Ascending aorta (tissue), 2 donors: Measurements from ENCODE around the gene RAET1G. TPM values are rescaled to one million over a fixed set of nuclear protein-coding genes. Genes with fewer than 3 reads are reported as not detected.
"Not testable (repeated sequence)": the region's sequence is repeated elsewhere in the genome, so short reads cannot be mapped to it uniquely, and the experiment has no call there.

ENCODE experiments used
- DNase-seq, 2 donors: peaks; one replicate each; pipeline ENCODE4 v3.0.0-alpha.2; 2019; ENCODE audit warnings: low spot score in 2 of 2
- H3K27ac ChIP-seq, 2 donors: fragments of 200-600 bp; sonication (generic); one replicate each; pipeline ENCODE4 v1.5.1; 2016 to 2017; ENCODE audit warnings: mild to moderate bottlenecking in 1 of 2
- H3K27me3 ChIP-seq: fragments of 200-600 bp; sonication (generic); one replicate; pipeline ENCODE4 v1.5.1; 2017
- H3K36me3 ChIP-seq, 2 donors: fragments of 200-600 bp; sonication (generic); one replicate each; pipeline ENCODE4 v1.5.1; 2016
- H3K4me1 ChIP-seq, 2 donors: fragments of 200-600 bp; sonication (generic); one replicate each; pipeline ENCODE4 v1.5.1; 2016 to 2017; ENCODE audit warnings: mild to moderate bottlenecking in 1 of 2
- H3K4me3 ChIP-seq, 2 donors: fragments of 200-600 bp; sonication (generic); one replicate each; pipeline ENCODE4 v1.5.1; 2016 to 2017; ENCODE audit warnings: mild to moderate bottlenecking in 1 of 2
- H3K9me3 ChIP-seq, 2 donors: fragments of 200-600 bp; sonication (generic); one replicate each; pipeline ENCODE4 v1.5.1; 2016
- CTCF ChIP-seq, 3 experiments: fragments of 200-600 bp in 2 of 3; fragments of 450-650 bp in 1 of 3; sonication (generic) in 2 of 3; IDR thresholded peaks; one replicate each; pipeline ENCODE4 v1.5.1; 2016 to 2019; ENCODE audit warnings: antibody characterized with exemption in 3 of 3, mild to moderate bottlenecking in 1 of 3, moderate library complexity in 1 of 3
- intact Hi-C: fragments of 100-400 bp; cut with DNase I; formaldehyde crosslinking; loops from one replicate; pipeline ENCODE4 v1.15.1; 2023
- total RNA-seq: library from RNA; depleted of rRNA; stranded (reverse); fragments of >200 nt; gene quantifications from one replicate; pipeline ENCODE4 v1.1.0, GENCODE V29; 2016

The RAET1G gene
- total RNA-seq, 1 donor from 2014 or later: not detected

DNA sequence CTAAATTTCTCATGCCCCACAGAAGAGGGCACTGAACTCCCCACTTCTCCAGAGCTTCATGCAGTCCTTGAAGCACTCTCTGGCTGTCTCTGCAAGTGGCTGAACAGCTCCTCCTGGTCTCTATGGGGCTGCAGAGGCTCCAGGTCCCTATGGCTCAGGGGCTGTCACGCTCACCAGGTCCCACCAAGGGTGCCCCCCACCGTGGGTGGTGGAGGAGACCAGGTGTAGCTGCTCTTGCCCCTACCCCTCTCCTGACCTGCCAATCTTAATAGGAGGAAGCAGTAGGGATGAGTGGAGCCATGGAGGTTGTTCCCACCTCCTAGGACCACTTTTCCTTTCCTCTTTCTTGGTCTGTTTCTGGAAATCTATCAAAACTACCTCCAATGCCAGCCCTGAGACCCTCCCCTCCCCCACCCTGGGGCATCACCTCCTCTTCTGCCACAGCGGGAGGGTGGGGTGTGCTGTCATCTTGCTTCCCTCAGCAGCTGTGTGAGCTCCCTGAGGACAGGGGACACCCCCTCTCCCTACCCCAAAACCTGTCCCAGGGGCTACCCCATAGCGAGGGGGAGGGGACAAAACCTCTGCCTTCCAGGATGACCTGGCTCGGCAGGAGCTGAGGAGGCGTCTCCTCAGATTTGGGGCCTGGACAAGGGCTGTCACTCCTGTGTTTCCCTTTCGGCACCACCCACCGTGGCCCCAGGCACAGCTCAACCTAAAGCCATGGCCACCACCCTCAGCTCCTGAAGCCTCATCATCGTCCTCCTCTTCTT lies 13.0 kb downstream of the RAET1G start:
- TF ChIP-seq CTCF (IDR thresholded peaks at IDR 0.05): no peak

DNA sequence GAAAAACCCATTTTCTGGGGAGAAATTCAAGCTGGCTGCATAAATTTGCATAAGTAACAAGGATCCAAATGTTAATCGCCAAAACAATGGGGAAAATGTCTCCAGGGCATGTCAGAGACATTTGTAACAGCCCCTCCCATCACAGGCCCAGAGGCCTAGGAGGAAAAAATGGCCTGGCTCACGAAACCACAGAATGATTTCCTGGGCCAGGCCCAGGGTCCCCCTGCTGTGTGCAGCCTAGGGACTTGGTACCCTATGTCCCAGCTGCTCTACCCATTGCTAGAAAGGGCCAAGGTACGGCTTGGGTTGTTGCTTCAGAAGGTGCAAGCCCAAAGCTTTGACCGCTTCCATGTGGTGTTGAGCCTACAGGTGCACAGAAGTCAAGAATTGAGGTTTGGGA lies 14.4 kb downstream of the RAET1G start:
- intact Hi-C loops, H3K27me3 ChIP-seq, H3K36me3 ChIP-seq, DNase-seq, H3K27ac ChIP-seq, H3K4me3 ChIP-seq, H3K4me1 ChIP-seq, H3K9me3 ChIP-seq: not testable (repeated sequence)

More for the DNA sequence above, 13.0 kb downstream of the RAET1G start:
- no peak overlapping the region for H3K27ac ChIP-seq
- no peaks in the 10 kb centered on the region for H3K27me3 ChIP-seq
- H3K4me1 ChIP-seq: no peaks in the 10 kb centered on the region
- DNase-seq: no peak
- no peaks in the 10 kb centered on the region for H3K9me3 ChIP-seq
- no peak overlapping the region for H3K4me3 ChIP-seq
- no peaks in the 10 kb centered on the region for H3K36me3 ChIP-seq
- intact Hi-C loops: no loop called here

DNA sequence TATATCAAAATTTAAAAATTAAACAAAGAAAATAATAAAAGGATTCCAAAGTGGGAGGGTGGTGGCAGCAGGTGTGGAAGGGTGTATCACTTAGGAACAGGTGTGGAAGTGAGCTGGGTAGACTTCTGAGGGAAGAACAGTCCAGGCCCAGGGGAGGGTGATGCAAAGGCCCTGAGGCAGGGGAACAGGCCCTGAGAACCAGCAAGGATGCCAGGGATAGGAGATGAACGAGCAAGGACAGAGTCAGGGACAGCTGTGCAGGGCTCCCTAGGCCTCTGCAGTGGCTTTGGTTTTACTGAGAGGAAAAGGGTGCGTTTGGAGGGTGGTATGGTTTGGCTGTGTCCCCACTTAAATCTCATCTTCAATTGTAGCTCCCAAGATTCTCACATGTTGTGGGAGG lies 15.6 kb downstream of the RAET1G start:
- Histone ChIP-seq H3K27ac (no peak overlapping the region), H3K36me3 (no peaks in the 10 kb centered on the region), H3K4me1 (no peaks in the 10 kb centered on the region), H3K4me3 (no peak overlapping the region), H3K27me3 (no peaks in the 10 kb centered on the region), H3K9me3 (no peaks in the 10 kb centered on the region)
- TF ChIP-seq CTCF (IDR thresholded peaks at IDR 0.05): no peak
- intact Hi-C loops: no loop called here
- no peak for DNase-seq

DNA sequence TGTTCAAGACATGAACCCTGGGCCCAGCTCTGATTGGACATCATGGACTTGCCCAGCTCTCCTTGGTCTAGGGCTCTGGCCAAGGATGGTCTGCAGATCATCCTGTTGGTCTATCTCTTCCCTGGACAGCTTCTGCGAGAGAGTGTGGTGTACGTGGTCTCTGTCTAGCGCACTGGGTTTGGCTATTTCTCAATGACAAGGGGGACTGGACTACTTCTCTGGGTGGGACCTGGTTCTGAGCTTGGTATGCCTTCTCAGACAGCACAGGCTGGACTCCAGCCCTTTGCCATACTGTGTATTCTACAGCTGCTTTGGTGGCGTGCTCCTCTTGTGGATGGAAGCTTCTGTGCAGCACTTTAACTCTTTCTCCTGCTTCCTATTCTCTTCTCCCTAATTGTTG lies 16.5 kb downstream of the RAET1G start:
- intact Hi-C loops: no loop called here
- TF ChIP-seq CTCF (IDR thresholded peaks at IDR 0.05): no peak
- no peak for DNase-seq
- no peak overlapping the region for H3K27ac ChIP-seq
- H3K27me3 ChIP-seq: no peaks in the 10 kb centered on the region
- no peak overlapping the region for H3K4me3 ChIP-seq
- H3K9me3 ChIP-seq: no peaks in the 10 kb centered on the region
- no peaks in the 10 kb centered on the region for H3K36me3 ChIP-seq
- H3K4me1 ChIP-seq: no peaks in the 10 kb centered on the region

- DNase-seq: no peak
- Histone ChIP-seq H3K27me3 (no peaks in the 10 kb centered on the region), H3K36me3 (no peaks in the 10 kb centered on the region), H3K4me1 (no peaks in the 10 kb centered on the region), H3K27ac (no peak overlapping the region), H3K9me3 (no peaks in the 10 kb centered on the region), H3K4me3 (no peak overlapping the region)
- intact Hi-C loops: no loop called here
- TF ChIP-seq CTCF (IDR thresholded peaks at IDR 0.05): no peak
These were observed 17.0 kb downstream of the RAET1G start for GRCh38 chr6:149905911-149906371.

DNA sequence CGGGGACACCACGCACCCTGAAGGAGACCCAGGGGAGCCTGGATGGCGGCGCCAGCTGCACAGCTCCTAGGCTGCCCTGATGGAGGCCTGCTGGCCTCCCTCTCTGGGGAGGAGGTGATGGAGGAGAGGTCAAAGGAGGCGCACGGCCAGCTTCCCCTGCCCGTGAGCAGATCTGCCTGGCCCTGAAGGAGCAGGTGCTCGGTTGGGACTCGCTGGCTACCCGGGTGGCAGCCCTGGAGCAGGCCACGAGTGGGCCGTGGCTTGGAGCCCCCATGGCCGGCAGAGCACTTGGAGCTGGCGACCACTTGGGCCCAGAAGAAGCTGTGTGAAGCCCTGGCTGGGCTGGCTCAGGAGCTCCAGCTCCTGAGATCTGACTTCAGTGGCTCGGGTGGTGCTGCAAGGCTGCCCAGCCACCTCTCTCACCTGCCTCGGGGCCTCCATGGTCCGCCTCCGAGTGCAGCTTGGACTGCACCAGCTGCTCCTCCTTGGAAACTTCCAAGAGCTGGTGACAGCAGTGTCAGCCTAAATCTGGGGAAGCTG lies 17.5 kb downstream of the RAET1G start:
- no peak overlapping the region for H3K4me3 ChIP-seq
- no peaks in the 10 kb centered on the region for H3K27me3 ChIP-seq
- no peak for TF ChIP-seq CTCF (IDR thresholded peaks at IDR 0.05)
- no peak for DNase-seq
- no peaks in the 10 kb centered on the region for H3K9me3 ChIP-seq
- no peaks in the 10 kb centered on the region for H3K4me1 ChIP-seq
- no peak overlapping the region for H3K27ac ChIP-seq
- no peaks in the 10 kb centered on the region for H3K36me3 ChIP-seq
- intact Hi-C loops: no loop called here
